Measurements from ENCODE around the gene JAK3. TPM values are rescaled to one million over a fixed set of nuclear protein-coding genes. Genes with fewer than 3 reads are reported as not detected.

The JAK3 gene
- total RNA-seq, 1 experiment from 2014 or later: 2.1 TPM

- H3K9me3 ChIP-seq (ENCODE audit: control insufficient read depth, insufficient read depth, low read depth, low read length): no peaks in the 10 kb centered on the region
- ATAC-seq: peak; percentile 89
- no peak for TF ChIP-seq CTCF (IDR thresholded peaks at IDR 0.05)
- TF ChIP-seq TCF7L2 (IDR thresholded peaks at IDR 0.05; ENCODE audit: low read depth, low read length): no peak
- TF ChIP-seq SIN3A (IDR thresholded peaks at IDR 0.05; ENCODE audit: borderline replicate concordance, insufficient read depth, low read depth, low read length): no peak
- TF ChIP-seq, protein P1, sequence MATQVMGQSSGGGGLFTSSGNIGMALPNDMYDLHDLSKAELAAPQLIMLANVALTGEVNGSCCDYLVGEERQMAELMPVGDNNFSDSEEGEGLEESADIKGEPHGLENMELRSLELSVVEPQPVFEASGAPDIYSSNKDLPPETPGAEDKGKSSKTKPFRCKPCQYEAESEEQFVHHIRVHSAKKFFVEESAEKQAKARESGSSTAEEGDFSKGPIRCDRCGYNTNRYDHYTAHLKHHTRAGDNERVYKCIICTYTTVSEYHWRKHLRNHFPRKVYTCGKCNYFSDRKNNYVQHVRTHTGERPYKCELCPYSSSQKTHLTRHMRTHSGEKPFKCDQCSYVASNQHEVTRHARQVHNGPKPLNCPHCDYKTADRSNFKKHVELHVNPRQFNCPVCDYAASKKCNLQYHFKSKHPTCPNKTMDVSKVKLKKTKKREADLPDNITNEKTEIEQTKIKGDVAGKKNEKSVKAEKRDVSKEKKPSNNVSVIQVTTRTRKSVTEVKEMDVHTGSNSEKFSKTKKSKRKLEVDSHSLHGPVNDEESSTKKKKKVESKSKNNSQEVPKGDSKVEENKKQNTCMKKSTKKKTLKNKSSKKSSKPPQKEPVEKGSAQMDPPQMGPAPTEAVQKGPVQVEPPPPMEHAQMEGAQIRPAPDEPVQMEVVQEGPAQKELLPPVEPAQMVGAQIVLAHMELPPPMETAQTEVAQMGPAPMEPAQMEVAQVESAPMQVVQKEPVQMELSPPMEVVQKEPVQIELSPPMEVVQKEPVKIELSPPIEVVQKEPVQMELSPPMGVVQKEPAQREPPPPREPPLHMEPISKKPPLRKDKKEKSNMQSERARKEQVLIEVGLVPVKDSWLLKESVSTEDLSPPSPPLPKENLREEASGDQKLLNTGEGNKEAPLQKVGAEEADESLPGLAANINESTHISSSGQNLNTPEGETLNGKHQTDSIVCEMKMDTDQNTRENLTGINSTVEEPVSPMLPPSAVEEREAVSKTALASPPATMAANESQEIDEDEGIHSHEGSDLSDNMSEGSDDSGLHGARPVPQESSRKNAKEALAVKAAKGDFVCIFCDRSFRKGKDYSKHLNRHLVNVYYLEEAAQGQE (IDR thresholded peaks at IDR 0.05; ENCODE audit: insufficient read depth in 1 of 2, low read depth in 2 of 2, low read length in 1 of 2): no peak
- TF ChIP-seq POLR2AphosphoS5 (IDR thresholded peaks at IDR 0.05; ENCODE audit: low read depth, low read length): no peak
- no peaks in the 10 kb centered on the region for H3K36me3 ChIP-seq (ENCODE audit: control insufficient read depth, insufficient read depth, low read length)
- ChIA-PET CTCF (interaction anchor here (0.6 to 0.7 kb wide), 2 partner anchors 48 to 56 kb away, joined by 3 to 4 read pairs; no protein-coding TSS in a partner anchor), POLR2A (interaction anchor here (0.7 kb wide), 1 partner anchor 29 kb away, joined by 5 read pairs; no protein-coding TSS in a partner anchor)
- H3K4me3 ChIP-seq (ENCODE audit: low read depth in 2 of 2, low read length in 2 of 2): peak overlapping the region; percentile 57 to 83
- H3K27ac ChIP-seq (ENCODE audit: low read length): no peak overlapping the region
- no TSS peak for BruUV-seq (replicated peaks)
- H3K27me3 ChIP-seq (ENCODE audit: control insufficient read depth, insufficient read depth, low read length): no peaks in the 10 kb centered on the region
- in situ Hi-C loops (cut with HindIII; ENCODE audit: low pct_unique_long_range_greater_than_20kb, low sequenced_read_pairs): no loop called here
- intact Hi-C loops (cut with micrococcal nuclease; ENCODE audit: unreplicated experiment): no loop called here
- H3K4me1 ChIP-seq (ENCODE audit: control insufficient read depth, insufficient read depth, low read length): no peaks in the 10 kb centered on the region
- DNase-seq (ENCODE audit: low read depth, low spot score): peak; percentile 68
Measured at GRCh38 chr19:17830567-17831418, 17.0 kb downstream of the JAK3 start.

- no peaks in the 10 kb centered on the region for H3K9me3 ChIP-seq (ENCODE audit: control insufficient read depth, insufficient read depth, low read depth, low read length)
- CTCF ChIA-PET: no interaction called here
- BruUV-seq (replicated peaks): no TSS peak
- H3K36me3 ChIP-seq (ENCODE audit: control insufficient read depth, insufficient read depth, low read length): no peaks in the 10 kb centered on the region
- POLR2A ChIA-PET: interaction anchor here (0.7 kb wide), 1 partner anchor 29 kb away, joined by 5 read pairs; no protein-coding TSS in a partner anchor
- peak; percentile 77 for ATAC-seq
- no peaks in the 10 kb centered on the region for H3K27me3 ChIP-seq (ENCODE audit: control insufficient read depth, insufficient read depth, low read length)
- in situ Hi-C loops (cut with HindIII; ENCODE audit: low pct_unique_long_range_greater_than_20kb, low sequenced_read_pairs): no loop called here
- intact Hi-C loops (cut with micrococcal nuclease; ENCODE audit: unreplicated experiment): no loop called here
- peak overlapping the region; percentile 57 to 83 for H3K4me3 ChIP-seq (ENCODE audit: low read depth in 2 of 2, low read length in 2 of 2)
- H3K27ac ChIP-seq (ENCODE audit: low read length): 0 out of 2 replicates have a peak overlapping the region, but pooled peaks have one; percentile 17
- no peaks in the 10 kb centered on the region for H3K4me1 ChIP-seq (ENCODE audit: control insufficient read depth, insufficient read depth, low read length)
- TF ChIP-seq CTCF (IDR thresholded peaks at IDR 0.05): no peak
- TF ChIP-seq SIN3A (IDR thresholded peaks at IDR 0.05; ENCODE audit: borderline replicate concordance, insufficient read depth, low read depth, low read length): no peak
- TF ChIP-seq TCF7L2 (IDR thresholded peaks at IDR 0.05; ENCODE audit: low read depth, low read length): no peak
- TF ChIP-seq POLR2AphosphoS5 (IDR thresholded peaks at IDR 0.05; ENCODE audit: low read depth, low read length): no peak
- DNase-seq (ENCODE audit: low read depth, low spot score): peak; percentile 46
Measured at GRCh38 chr19:17829855-17830566, 17.8 kb downstream of the JAK3 start.

Measured in Panc1 (cell line).